ENCODE data around the gene KDM5A.

KDM5A gene

GRCh38 chr12:272942-273341 is 116.2 kb downstream of the KDM5A start:
- DNase-seq (ENCODE audit: low read depth), result no peak

- DNase-seq (ENCODE audit: low read depth), result no peak
Observed at GRCh38 chr12:271161-271560, 118.0 kb downstream of the KDM5A start.

GRCh38 chr12:269191-269590 is 119.9 kb downstream of the KDM5A start:
- DNase-seq (ENCODE audit: low read depth), result no peak

GRCh38 chr12:268483-268840 is 120.7 kb downstream of the KDM5A start:
- DNase-seq (ENCODE audit: low read depth), result no peak

- DNase-seq (ENCODE audit: low read depth), result no peak
Observed at GRCh38 chr12:267581-268482, 121.3 kb downstream of the KDM5A start.

- no peak for DNase-seq (ENCODE audit: low read depth)
Observed at GRCh38 chr12:265096-265495, 124.0 kb downstream of the KDM5A start.

GRCh38 chr12:264269-264668 is 124.9 kb downstream of the KDM5A start:
- DNase-seq (ENCODE audit: low read depth), result no peak

- DNase-seq (ENCODE audit: low read depth), result no peak
Observed at GRCh38 chr12:263574-263973, 125.5 kb downstream of the KDM5A start.

GRCh38 chr12:262817-263216 is 126.3 kb downstream of the KDM5A start, which contains the start of gene SLC6A13:
SLC6A13 (minus strand) TSS chr12:262836; CDS start chr12:260052, 2,784 bp downstream.
- no peak for DNase-seq (ENCODE audit: low read depth)

- no peak for DNase-seq (ENCODE audit: low read depth)
Observed at GRCh38 chr12:262113-262512, 127.0 kb downstream of the KDM5A start.

- DNase-seq (ENCODE audit: low read depth), result no peak
Observed at GRCh38 chr12:257521-258321, 131.4 kb downstream of the KDM5A start.

- no peak for DNase-seq (ENCODE audit: low read depth)
Observed at GRCh38 chr12:256958-257357, 132.2 kb downstream of the KDM5A start.

- DNase-seq (ENCODE audit: low read depth), result no peak
Observed at GRCh38 chr12:256225-256624, 132.9 kb downstream of the KDM5A start.

- no peak for DNase-seq (ENCODE audit: low read depth)
Observed at GRCh38 chr12:254912-255311, 134.2 kb downstream of the KDM5A start.

GRCh38 chr12:254039-254438 is 135.1 kb downstream of the KDM5A start:
- DNase-seq (ENCODE audit: low read depth), result no peak

GRCh38 chr12:253116-253831 is 135.8 kb downstream of the KDM5A start:
- DNase-seq (ENCODE audit: low read depth), result no peak

GRCh38 chr12:252636-253035 is 136.5 kb downstream of the KDM5A start:
- no peak for DNase-seq (ENCODE audit: low read depth)

- no peak for DNase-seq (ENCODE audit: low read depth)
Observed at GRCh38 chr12:247271-247670, 141.8 kb downstream of the KDM5A start.

- no peak for DNase-seq (ENCODE audit: low read depth)
Observed at GRCh38 chr12:243381-243780, 145.7 kb downstream of the KDM5A start.

- no peak for DNase-seq (ENCODE audit: low read depth)
Observed at GRCh38 chr12:242496-242895, 146.6 kb downstream of the KDM5A start.

- no peak for DNase-seq (ENCODE audit: low read depth)
Observed at GRCh38 chr12:241266-241665, 147.9 kb downstream of the KDM5A start.

GRCh38 chr12:240566-240965 is 148.6 kb downstream of the KDM5A start:
- no peak for DNase-seq (ENCODE audit: low read depth)
